Measurements from ENCODE around the gene LRP1. TPM values are rescaled to one million over a fixed set of nuclear protein-coding genes. Genes with fewer than 3 reads are reported as not detected.

LRP1 gene
- total RNA-seq, 1 donor from 2014 or later = 61.0 TPM

DNA sequence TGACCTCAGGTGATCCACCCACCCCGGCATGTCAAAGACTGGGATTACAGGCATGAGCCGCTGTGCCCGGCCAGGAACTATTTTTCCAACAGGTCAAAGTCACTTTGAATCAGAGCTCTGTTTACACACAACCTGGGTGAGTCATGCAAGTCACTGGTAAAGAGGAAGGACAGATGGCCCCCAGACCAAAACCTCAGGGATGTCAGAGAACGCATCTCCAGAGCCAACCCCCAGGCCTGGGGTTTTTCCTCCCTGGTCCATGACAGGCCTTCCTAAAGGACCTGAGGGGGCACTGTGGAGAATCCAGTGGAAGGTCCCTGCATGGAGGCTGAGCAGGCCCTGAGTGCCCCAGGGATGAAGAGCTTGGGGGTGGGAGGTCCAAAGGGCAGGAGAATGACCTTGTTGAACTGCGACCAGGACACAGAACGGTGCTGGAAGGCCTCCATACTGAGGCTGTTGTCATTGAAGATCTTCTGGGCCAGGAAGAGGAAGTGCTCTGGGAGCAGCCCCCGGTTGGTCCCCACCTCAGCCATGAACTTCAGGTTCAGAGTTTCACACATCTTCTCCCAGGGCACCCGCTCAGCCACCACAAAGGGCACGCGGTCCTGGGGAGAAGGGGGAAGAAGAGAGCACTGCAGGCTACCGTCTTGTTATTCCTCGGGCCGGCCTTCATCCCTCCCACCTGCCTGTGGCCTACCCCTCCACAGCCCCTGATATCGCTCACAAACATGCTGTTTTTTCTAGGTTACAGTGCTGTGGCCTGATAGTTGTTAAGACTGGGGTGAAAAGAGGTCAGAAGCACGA lies 26.2 kb upstream of the LRP1 start:
- Histone ChIP-seq H3K27ac (replicated peaks) (no peak overlapping the region), H3K4me3 (no peak overlapping the region), H3K4me1 (peaks cover 11% of the 10 kb centered on the region), H3K27me3 (ENCODE audit: low read depth) (no peaks in the 10 kb centered on the region), H3K9me3 (replicated peaks) (no peaks in the 10 kb centered on the region), H3K36me3 (peaks cover 78% of the 10 kb centered on the region)
- no peak for DNase-seq
- TF ChIP-seq, protein P1, sequence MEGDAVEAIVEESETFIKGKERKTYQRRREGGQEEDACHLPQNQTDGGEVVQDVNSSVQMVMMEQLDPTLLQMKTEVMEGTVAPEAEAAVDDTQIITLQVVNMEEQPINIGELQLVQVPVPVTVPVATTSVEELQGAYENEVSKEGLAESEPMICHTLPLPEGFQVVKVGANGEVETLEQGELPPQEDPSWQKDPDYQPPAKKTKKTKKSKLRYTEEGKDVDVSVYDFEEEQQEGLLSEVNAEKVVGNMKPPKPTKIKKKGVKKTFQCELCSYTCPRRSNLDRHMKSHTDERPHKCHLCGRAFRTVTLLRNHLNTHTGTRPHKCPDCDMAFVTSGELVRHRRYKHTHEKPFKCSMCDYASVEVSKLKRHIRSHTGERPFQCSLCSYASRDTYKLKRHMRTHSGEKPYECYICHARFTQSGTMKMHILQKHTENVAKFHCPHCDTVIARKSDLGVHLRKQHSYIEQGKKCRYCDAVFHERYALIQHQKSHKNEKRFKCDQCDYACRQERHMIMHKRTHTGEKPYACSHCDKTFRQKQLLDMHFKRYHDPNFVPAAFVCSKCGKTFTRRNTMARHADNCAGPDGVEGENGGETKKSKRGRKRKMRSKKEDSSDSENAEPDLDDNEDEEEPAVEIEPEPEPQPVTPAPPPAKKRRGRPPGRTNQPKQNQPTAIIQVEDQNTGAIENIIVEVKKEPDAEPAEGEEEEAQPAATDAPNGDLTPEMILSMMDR (IDR thresholded peaks at IDR 0.05; ENCODE audit: borderline replicate concordance) = no peak
- intact Hi-C loops (cut with micrococcal nuclease) = no loop called here

DNA sequence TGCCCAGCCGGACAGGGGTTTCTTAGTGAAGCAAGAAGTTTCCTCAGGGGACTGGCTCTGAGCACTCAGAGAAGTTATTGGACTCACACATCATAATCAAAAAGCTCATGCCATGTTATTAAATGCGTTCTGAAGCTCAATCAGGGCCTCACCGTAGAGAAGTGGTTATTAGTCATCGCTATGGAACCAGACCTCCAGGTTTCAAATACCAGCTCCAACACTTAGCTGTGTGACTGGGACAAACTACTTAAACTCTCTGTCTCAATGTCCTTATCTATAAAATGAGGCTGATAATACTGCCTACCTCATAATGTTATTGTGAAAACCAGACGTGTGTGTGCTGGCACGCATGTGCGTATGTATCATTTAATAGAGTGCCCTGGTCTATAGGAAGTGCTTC lies 24.4 kb upstream of the LRP1 start:
- Histone ChIP-seq H3K36me3 (peaks cover 64% of the 10 kb centered on the region), H3K27ac (replicated peaks) (no peak overlapping the region), H3K9me3 (replicated peaks) (no peaks in the 10 kb centered on the region), H3K27me3 (ENCODE audit: low read depth) (no peaks in the 10 kb centered on the region), H3K4me1 (peaks cover 25% of the 10 kb centered on the region), H3K4me3 (no peak overlapping the region)
- intact Hi-C loops (cut with micrococcal nuclease) = no loop called here
- TF ChIP-seq, protein P1 (IDR thresholded peaks at IDR 0.05; ENCODE audit: borderline replicate concordance) = no peak
- DNase-seq = no peak

DNA sequence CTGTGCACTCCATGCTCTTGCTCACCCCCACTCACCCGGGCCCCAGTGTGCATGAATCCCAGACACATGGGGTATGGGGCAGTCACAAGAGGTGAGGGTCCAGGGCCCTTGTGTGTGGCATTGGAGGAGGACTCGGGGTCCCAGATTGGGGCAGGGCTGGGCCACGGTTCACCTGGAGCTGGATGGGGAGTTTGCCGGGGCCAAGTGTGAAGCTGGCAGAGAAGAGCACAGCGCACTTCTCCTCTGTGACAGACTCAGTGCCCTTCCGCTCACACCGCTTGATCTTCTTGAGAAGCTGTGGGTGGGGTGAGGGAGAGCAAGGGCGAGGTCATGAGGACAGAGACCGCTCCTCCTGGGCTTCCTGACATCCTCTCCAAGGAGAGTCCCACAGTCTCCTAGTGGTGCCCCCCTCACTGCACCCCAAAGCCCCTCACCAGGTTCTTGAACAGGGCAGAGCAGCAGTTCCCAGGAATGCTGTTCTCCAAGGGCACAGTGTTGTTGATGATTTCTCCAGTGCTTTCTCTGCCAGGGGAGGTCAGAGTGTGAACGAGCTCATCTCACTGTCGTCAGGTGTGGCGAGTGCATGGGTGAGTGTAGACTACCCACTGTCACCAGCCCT lies 23.9 kb upstream of the LRP1 start:
- TF ChIP-seq, protein P1 (IDR thresholded peaks at IDR 0.05; ENCODE audit: borderline replicate concordance) = no peak
- no peak for DNase-seq
- peaks cover 59% of the 10 kb centered on the region for H3K36me3 ChIP-seq

DNA sequence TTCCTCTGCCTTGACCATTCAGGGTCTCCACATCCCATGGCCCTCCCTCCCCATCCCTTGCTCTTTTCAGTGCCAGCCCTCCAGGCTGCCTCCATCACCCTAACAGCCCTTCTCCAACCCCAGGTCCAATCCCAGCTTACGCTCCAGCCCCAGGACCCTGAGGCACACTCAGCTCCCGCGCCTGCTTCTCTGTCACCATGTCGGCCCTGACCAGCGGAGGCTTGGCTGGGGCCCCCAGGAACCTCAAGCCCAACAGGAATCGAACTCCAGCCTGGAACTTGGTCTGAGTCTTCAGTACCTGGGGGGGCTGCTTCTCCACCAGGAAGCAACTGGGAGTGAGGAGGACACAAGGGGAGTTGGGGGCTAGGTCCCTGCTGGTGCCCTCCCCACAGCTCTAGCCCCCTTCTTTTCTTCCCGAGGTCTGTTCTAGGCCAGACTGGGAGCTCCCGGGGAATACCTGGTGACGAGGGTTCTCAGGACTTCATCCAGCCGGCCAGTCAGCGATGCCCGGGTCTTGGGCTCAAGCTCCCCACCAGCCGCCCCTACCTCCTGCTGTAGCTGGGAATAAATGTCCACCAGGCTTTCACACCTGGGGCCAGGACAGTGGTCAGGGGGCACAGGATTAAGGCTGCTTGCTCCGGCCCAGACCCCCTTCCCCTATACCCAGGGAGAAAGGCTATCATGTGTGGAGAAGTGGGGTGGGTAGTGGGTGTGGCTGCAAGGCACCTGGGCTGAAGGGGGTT lies 23.1 kb upstream of the LRP1 start:
- intact Hi-C loops (cut with micrococcal nuclease) = no loop called here
- Histone ChIP-seq H3K9me3 (replicated peaks) (no peaks in the 10 kb centered on the region), H3K27ac (replicated peaks) (no peak overlapping the region), H3K4me3 (no peak overlapping the region), H3K4me1 (peaks cover 38% of the 10 kb centered on the region), H3K27me3 (ENCODE audit: low read depth) (no peaks in the 10 kb centered on the region), H3K36me3 (peaks cover 51% of the 10 kb centered on the region)
- TF ChIP-seq, protein P1 (IDR thresholded peaks at IDR 0.05; ENCODE audit: borderline replicate concordance) = no peak
- DNase-seq = no peak

More for the DNA sequence above, 23.9 kb upstream of the LRP1 start:
- Histone ChIP-seq H3K9me3 (replicated peaks) (no peaks in the 10 kb centered on the region), H3K4me3 (no peak overlapping the region), H3K4me1 (peaks cover 30% of the 10 kb centered on the region), H3K27ac (replicated peaks) (no peak overlapping the region), H3K27me3 (ENCODE audit: low read depth) (no peaks in the 10 kb centered on the region)
- intact Hi-C loops (cut with micrococcal nuclease) = no loop called here

DNA sequence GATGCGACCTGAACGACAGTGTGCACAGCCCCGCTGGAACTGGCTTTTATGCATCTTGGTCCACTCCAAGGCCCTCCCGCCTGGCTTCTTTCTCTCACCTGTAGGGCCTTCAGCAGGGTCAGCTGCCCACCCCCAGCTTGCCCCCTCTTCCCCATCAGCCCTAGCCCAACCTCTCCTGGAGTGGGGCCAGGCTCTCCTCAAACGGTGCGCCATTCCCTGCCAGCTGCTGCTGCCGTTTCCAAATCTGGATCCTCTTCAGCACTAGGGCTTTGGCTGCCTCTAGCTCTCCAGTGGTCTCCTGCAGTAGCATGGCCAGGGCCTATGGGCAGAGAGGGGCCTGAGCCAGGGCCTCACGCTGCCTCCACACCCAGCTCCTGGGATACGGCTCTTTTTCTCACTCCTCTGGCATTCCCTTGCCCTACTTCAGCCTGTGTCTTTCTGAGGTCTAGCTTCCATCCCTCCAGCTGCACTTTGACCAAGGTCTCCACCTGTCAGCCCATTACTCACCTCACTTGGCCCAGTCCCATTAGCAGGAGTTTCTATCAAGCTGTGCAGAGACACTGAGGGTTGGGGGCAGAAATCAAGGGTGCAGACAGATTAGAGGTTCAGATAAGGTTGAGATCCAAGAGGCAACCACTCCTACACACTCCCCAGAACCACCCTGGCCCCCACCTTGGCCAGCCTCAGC lies 22.1 kb upstream of the LRP1 start:
- TF ChIP-seq, protein P1 (IDR thresholded peaks at IDR 0.05; ENCODE audit: borderline replicate concordance) = no peak
- Histone ChIP-seq H3K27me3 (ENCODE audit: low read depth) (no peaks in the 10 kb centered on the region), H3K4me1 (peaks cover 47% of the 10 kb centered on the region), H3K9me3 (replicated peaks) (no peaks in the 10 kb centered on the region), H3K36me3 (peaks cover 50% of the 10 kb centered on the region), H3K27ac (replicated peaks) (no peak overlapping the region), H3K4me3 (no peak overlapping the region)
- no peak for DNase-seq
- intact Hi-C loops (cut with micrococcal nuclease) = no loop called here
